SK-N-SH treated with all-trans-retinoic acid at 6 μM for 48 hours (cell line): ENCODE data around the gene KIAA0513.

Source experiments
- ATAC-seq: fragments of 200-7000 bp; cut with Tn5 transposase; 3 replicates; pipeline ENCODE4 v1.9.1; 2020; ENCODE audit warnings: mild to moderate bottlenecking, moderate library complexity
- ARNTL ChIP-seq: fragments of 450-650 bp; formaldehyde crosslinking; IDR thresholded peaks from 2 replicates; pipeline ENCODE4 v1.5.0; 2020; ENCODE audit warnings: low read depth, mild to moderate bottlenecking, moderate library complexity, borderline replicate concordance
- CSDC2 ChIP-seq: fragments of 250-450 bp; sonication (Bioruptor Pico); IDR thresholded peaks from 2 replicates; pipeline ENCODE4 v1.5.0; 2020; ENCODE audit warnings: mild to moderate bottlenecking, moderate library complexity
- ESRRG ChIP-seq: fragments of 250-450 bp; sonication (Bioruptor Pico); IDR thresholded peaks from 2 replicates; pipeline ENCODE4 v1.6.1; 2021; ENCODE audit warnings: mild to moderate bottlenecking
- ISL1 ChIP-seq: fragments of 250-450 bp; sonication (Bioruptor Pico); IDR thresholded peaks from 2 replicates; pipeline ENCODE4 v2.1.2; 2022; ENCODE audit warnings: mild to moderate bottlenecking, moderate library complexity
- OSR1 ChIP-seq: fragments of 250-450 bp; sonication (Bioruptor Pico); IDR thresholded peaks from 2 replicates; pipeline ENCODE4 v1.8.0; 2022; ENCODE audit warnings: moderate library complexity, mild to moderate bottlenecking, inconsistent platforms
- PPARA ChIP-seq: fragments of 250-450 bp; sonication (Bioruptor Pico); IDR thresholded peaks from 2 replicates; pipeline ENCODE4 v1.5.0; 2020; ENCODE audit warnings: mild to moderate bottlenecking, borderline replicate concordance
- RARB ChIP-seq: fragments of 250-450 bp; sonication (Bioruptor Pico); IDR thresholded peaks from 2 replicates; pipeline ENCODE4 v1.8.0; 2021; ENCODE audit warnings: mild to moderate bottlenecking, moderate library complexity
- TCF4 ChIP-seq: fragments of 250-450 bp; sonication (Bioruptor Pico); IDR thresholded peaks from 2 replicates; pipeline ENCODE4 v1.8.0; 2021; ENCODE audit warnings: mild to moderate bottlenecking, moderate library complexity, borderline replicate concordance
- TOX ChIP-seq: fragments of 250-450 bp; sonication (Bioruptor Pico); IDR thresholded peaks from 2 replicates; pipeline ENCODE4 v1.8.0; 2021; ENCODE audit warnings: mild to moderate bottlenecking, moderate library complexity, borderline replicate concordance
- ZC3H10 ChIP-seq: fragments of 250-450 bp; sonication (Bioruptor Pico); IDR thresholded peaks from 2 replicates; pipeline ENCODE4 v1.5.1; 2021; ENCODE audit warnings: mild to moderate bottlenecking, moderate library complexity
- ZFP3 ChIP-seq: fragments of 250-450 bp; sonication (Bioruptor Pico); IDR thresholded peaks from 2 replicates; pipeline ENCODE4 v1.5.0; 2020; ENCODE audit warnings: mild to moderate bottlenecking, moderate library complexity
- ZFP30 ChIP-seq: fragments of 450-650 bp; formaldehyde crosslinking; IDR thresholded peaks from 2 replicates; pipeline ENCODE4 v1.5.0; 2022; ENCODE audit warnings: mild to moderate bottlenecking, moderate library complexity
- ZNF70 ChIP-seq: fragments of 450-650 bp; formaldehyde crosslinking; IDR thresholded peaks from 2 replicates; pipeline ENCODE4 v1.5.0; 2020; ENCODE audit warnings: mild to moderate bottlenecking, moderate library complexity
- ZNF8 ChIP-seq: fragments of 450-650 bp; formaldehyde crosslinking; IDR thresholded peaks from 2 replicates; pipeline ENCODE4 v1.5.0; 2020; ENCODE audit warnings: mild to moderate bottlenecking, moderate library complexity
- TF ChIP-seq, protein P1 (sequence below): fragments of 250-450 bp; sonication (Bioruptor Pico); IDR thresholded peaks from 2 replicates; pipeline ENCODE4 v1.8.0; 2020; ENCODE audit warnings: mild to moderate bottlenecking, moderate library complexity, borderline replicate concordance
- TF ChIP-seq, protein P2 (sequence below): fragments of 250-450 bp; sonication (Bioruptor Pico); IDR thresholded peaks from 2 replicates; pipeline ENCODE4 v1.8.0; 2021; ENCODE audit warnings: low read depth, mild to moderate bottlenecking, moderate library complexity, borderline replicate concordance
- TF ChIP-seq, protein P3 (sequence below): fragments of 250-450 bp; sonication (Bioruptor Pico); IDR thresholded peaks from 2 replicates; pipeline ENCODE4 v1.5.1; 2020; ENCODE audit warnings: low read depth, mild to moderate bottlenecking, moderate library complexity
- TF ChIP-seq, protein P4 (sequence below): fragments of 250-450 bp; sonication (Bioruptor Pico); IDR thresholded peaks from 2 replicates; pipeline ENCODE4 v1.5.1; 2021; ENCODE audit warnings: mild to moderate bottlenecking, moderate library complexity
- TF ChIP-seq, protein P5 (sequence below): fragments of 250-450 bp; sonication (Bioruptor Pico); IDR thresholded peaks from 2 replicates; pipeline ENCODE4 v1.5.0; 2020; ENCODE audit warnings: mild to moderate bottlenecking, moderate library complexity

The KIAA0513 gene

DNA sequence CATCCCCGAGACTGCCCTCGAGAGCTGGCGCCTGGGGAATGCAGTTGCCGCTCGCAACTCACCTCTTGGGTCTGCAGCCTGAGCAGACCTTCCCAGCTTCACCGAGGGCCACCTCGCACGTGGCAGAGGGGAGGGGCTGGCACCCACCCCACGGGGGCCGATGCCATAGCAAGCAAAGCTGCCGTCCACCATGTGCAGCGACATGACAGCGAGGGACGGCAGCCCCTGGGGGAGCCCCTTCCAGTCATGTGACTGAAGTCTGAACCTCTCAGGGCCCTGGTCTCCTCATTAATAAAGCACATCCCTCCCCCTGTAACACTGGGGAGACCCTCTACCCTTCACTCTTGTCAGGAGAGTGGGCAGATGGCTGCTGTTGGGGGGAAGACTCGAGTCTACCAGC, 54.2 kb downstream of the KIAA0513 start:
- no peak for TF ChIP-seq ARNTL (CRISPR knock-in tag)
- TF ChIP-seq RARB: no peak
- TF ChIP-seq, protein P1, sequence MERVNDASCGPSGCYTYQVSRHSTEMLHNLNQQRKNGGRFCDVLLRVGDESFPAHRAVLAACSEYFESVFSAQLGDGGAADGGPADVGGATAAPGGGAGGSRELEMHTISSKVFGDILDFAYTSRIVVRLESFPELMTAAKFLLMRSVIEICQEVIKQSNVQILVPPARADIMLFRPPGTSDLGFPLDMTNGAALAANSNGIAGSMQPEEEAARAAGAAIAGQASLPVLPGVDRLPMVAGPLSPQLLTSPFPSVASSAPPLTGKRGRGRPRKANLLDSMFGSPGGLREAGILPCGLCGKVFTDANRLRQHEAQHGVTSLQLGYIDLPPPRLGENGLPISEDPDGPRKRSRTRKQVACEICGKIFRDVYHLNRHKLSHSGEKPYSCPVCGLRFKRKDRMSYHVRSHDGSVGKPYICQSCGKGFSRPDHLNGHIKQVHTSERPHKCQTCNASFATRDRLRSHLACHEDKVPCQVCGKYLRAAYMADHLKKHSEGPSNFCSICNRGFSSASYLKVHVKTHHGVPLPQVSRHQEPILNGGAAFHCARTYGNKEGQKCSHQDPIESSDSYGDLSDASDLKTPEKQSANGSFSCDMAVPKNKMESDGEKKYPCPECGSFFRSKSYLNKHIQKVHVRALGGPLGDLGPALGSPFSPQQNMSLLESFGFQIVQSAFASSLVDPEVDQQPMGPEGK: no peak
- no peak for TF ChIP-seq TCF4
- no peak for TF ChIP-seq ZNF8 (CRISPR knock-in tag)
- TF ChIP-seq ZFP3: no peak
- TF ChIP-seq ISL1 (CRISPR knock-in tag): no peak
- TF ChIP-seq ZFP30 (CRISPR knock-in tag): no peak
- no peak for TF ChIP-seq OSR1 (CRISPR knock-in tag)
- ATAC-seq: no peak

DNA sequence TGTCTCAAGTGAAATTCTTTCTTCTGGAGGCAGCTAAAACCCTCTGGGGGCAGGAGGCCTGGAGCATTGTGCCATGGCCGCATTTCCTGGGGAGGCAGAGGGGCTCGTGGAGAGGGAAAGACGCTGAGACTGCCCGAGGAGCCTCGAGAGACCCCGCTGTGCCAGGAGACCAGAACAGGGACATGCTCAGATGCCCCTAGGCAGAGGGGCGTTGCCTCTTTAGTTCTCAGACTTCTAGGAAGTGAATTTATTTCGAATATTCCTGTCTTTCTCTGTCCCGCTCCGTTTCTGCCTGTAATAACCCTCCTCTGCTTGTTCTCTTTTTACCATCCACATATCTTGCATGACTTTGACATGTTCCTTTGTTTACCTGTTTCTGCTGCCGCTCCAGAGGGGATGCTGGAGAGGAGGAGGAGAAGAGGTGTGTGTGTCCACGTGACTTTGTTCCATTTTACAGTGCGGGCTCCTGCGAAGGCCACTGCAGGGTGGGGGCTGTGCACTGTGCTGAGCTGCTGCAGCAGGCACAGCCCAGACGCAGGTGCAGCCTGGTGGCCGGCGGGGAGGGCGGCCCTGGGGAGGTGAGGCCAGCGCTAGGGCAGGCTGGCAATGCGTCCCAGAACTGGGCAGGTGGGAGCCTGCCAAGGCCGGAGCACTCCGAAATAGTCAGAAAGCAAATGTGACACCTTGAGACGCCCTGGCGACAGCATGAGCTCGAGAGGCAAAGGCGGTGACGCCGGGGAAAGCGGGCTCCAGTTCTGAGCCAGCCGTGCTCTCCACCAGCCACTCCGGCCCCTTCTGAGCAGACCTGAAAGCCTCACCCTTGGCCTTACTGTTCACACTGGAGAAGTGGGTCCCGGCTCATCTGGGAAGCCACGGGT, 54.8 kb downstream of the KIAA0513 start:
- TF ChIP-seq CSDC2 (no peak), TCF4 (no peak), PPARA (CRISPR knock-in tag) (no peak)
- TF ChIP-seq, all 23 proteins: peak for 0
- ATAC-seq: no peak

DNA sequence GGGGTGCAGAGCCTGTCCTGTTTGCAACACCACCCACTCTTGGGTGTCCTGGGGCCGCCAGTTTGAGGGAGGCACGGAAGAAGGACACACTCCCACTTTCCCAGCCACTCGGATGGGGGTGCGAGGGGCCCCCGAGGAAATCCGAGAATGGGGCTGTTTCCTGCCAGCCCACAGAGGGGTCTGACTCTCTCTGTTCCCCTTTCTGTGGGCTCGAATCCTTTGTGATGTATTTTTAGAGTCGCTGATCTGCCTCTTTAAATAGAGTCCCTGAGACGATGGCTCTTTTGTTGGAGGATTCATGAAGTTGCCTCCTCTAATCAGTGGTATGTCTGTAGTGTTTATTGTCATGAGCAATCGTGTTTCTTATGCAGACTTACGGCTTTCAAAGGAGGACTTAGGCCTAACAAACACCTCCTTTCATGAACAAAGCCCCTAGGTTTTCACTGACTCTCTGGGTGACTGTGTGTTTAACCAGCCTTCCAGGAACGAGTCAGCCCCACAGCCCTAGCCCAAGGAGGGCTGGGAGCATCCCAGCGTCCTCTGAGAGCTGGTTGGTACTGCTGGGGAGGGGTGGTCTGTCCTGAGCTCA, 55.5 kb downstream of the KIAA0513 start:
- no peak for ATAC-seq

More for the DNA sequence above, 55.5 kb downstream of the KIAA0513 start:
- TF ChIP-seq ESRRG (CRISPR knock-in tag) (no peak), TOX (CRISPR knock-in tag) (no peak), ISL1 (CRISPR knock-in tag) (no peak), ZFP30 (CRISPR knock-in tag) (no peak), ZFP3 (no peak), ZNF8 (CRISPR knock-in tag) (no peak), PPARA (CRISPR knock-in tag) (no peak), ZNF70 (CRISPR knock-in tag) (no peak), ARNTL (CRISPR knock-in tag) (no peak), ZC3H10 (CRISPR knock-in tag) (no peak), TCF4 (no peak), OSR1 (CRISPR knock-in tag) (no peak), RARB (no peak)
- TF ChIP-seq, protein P1: no peak
- TF ChIP-seq, protein P2, sequence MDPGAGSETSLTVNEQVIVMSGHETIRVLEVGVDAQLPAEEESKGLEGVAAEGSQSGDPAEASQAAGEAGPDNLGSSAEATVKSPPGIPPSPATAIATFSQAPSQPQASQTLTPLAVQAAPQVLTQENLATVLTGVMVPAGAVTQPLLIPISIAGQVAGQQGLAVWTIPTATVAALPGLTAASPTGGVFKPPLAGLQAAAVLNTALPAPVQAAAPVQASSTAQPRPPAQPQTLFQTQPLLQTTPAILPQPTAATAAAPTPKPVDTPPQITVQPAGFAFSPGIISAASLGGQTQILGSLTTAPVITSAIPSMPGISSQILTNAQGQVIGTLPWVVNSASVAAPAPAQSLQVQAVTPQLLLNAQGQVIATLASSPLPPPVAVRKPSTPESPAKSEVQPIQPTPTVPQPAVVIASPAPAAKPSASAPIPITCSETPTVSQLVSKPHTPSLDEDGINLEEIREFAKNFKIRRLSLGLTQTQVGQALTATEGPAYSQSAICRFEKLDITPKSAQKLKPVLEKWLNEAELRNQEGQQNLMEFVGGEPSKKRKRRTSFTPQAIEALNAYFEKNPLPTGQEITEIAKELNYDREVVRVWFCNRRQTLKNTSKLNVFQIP (CRISPR knock-in tag): no peak
- TF ChIP-seq, protein P3, sequence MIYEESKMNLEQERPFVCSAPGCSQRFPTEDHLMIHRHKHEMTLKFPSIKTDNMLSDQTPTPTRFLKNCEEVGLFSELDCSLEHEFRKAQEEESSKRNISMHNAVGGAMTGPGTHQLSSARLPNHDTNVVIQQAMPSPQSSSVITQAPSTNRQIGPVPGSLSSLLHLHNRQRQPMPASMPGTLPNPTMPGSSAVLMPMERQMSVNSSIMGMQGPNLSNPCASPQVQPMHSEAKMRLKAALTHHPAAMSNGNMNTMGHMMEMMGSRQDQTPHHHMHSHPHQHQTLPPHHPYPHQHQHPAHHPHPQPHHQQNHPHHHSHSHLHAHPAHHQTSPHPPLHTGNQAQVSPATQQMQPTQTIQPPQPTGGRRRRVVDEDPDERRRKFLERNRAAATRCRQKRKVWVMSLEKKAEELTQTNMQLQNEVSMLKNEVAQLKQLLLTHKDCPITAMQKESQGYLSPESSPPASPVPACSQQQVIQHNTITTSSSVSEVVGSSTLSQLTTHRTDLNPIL (CRISPR knock-in tag): no peak
- TF ChIP-seq, protein P4, sequence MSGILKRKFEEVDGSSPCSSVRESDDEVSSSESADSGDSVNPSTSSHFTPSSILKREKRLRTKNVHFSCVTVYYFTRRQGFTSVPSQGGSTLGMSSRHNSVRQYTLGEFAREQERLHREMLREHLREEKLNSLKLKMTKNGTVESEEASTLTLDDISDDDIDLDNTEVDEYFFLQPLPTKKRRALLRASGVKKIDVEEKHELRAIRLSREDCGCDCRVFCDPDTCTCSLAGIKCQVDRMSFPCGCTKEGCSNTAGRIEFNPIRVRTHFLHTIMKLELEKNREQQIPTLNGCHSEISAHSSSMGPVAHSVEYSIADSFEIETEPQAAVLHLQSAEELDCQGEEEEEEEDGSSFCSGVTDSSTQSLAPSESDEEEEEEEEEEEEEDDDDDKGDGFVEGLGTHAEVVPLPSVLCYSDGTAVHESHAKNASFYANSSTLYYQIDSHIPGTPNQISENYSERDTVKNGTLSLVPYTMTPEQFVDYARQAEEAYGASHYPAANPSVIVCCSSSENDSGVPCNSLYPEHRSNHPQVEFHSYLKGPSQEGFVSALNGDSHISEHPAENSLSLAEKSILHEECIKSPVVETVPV (CRISPR knock-in tag): no peak
- TF ChIP-seq, protein P5, sequence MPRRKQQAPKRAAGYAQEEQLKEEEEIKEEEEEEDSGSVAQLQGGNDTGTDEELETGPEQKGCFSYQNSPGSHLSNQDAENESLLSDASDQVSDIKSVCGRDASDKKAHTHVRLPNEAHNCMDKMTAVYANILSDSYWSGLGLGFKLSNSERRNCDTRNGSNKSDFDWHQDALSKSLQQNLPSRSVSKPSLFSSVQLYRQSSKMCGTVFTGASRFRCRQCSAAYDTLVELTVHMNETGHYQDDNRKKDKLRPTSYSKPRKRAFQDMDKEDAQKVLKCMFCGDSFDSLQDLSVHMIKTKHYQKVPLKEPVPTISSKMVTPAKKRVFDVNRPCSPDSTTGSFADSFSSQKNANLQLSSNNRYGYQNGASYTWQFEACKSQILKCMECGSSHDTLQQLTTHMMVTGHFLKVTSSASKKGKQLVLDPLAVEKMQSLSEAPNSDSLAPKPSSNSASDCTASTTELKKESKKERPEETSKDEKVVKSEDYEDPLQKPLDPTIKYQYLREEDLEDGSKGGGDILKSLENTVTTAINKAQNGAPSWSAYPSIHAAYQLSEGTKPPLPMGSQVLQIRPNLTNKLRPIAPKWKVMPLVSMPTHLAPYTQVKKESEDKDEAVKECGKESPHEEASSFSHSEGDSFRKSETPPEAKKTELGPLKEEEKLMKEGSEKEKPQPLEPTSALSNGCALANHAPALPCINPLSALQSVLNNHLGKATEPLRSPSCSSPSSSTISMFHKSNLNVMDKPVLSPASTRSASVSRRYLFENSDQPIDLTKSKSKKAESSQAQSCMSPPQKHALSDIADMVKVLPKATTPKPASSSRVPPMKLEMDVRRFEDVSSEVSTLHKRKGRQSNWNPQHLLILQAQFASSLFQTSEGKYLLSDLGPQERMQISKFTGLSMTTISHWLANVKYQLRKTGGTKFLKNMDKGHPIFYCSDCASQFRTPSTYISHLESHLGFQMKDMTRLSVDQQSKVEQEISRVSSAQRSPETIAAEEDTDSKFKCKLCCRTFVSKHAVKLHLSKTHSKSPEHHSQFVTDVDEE (CRISPR knock-in tag): no peak
